GM18505 (cell line): ENCODE data around the gene MTA2.

Source experiments
- ATAC-seq: cut with Tn5 transposase; IDR thresholded peaks from one replicate; pipeline ENCODE4 v1.9.1; 2021; ENCODE audit not compliant: unreplicated experiment
- POLR2A ChIP-seq: IDR thresholded peaks from 4 replicates; pipeline ENCODE4 v1.6.1; 2011; ENCODE audit warnings: borderline replicate concordance; ENCODE audit not compliant: insufficient read depth, insufficient read length; ENCODE audit errors: extremely low read depth

MTA2 gene

DNA sequence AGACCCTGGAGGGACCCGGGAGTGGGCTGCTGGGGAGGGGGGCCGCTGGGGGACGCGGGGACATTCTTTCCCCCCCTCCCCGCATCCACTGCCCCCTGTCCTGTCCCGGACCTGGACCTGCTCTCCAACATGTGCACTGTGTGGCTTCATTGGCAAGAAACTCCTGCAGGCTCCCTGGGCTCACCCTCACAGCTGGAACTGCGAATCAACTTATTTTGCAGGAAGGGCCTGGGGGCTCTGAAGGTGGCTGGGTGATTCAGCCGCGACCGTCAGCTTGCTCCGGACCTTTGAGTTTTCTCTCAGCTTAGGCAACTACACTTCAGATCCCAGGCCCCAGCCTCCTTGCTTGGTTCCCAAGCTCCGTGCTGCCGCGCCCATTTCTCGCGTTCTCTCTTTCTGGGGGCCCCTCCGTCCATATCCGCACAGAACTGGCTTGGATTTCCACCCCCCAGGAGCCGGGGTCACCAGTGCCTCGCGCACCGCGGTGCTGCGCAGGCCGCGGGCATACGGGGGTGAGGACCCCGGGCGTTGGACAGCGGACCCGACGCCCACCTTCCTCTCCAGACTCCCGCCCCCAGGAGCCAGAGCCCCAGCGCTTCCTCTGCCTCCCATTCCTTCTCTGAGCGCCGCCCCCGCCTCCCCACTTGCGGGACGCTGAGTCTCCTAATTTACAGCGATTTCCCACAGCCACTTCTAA is 54.6 kb downstream of the MTA2 start:
- no peak for ATAC-seq
- no peak for TF ChIP-seq POLR2A

DNA sequence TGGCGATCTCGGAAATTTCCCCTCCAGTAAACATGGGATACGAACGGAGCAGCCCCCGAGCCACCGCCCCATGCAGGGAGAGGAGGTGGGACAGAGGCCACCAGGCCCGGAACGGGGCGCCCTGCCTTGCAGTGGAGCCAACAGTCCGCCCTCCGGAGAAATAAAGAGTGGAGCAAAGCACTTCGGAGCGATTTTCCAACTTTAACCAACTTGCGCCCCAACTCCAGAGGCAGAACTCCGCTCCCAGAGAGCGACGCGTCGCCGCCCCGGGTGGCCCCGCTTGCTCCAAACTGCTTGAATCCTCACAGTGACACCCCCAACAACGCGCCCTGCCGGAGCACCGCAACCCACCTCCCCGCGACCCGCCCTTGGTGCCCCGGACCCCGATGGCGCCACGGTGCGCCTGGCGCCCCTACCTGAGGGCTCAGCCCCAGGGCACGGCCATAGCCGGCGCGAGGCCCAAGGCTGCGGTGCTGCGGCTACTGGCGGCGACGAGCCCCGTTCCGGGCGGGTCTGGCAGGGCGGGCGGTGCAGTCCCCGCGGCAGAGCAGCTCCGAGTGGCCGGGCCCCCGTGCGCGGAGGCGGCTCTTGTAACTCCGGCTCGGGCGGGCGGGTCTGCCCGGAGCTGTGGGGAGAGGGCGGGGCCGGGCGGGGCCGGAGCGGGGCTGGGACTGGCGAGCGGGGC is 55.3 kb downstream of the MTA2 start, which contains the start of gene AHNAK:
Gene AHNAK, minus strand, starts transcription at position 563 of the 685 bp plus-strand sequence. CDS start 10,708 bp downstream, outside the sequence.
- peak; percentile 31 for ATAC-seq
- peak; percentile 66 for TF ChIP-seq POLR2A

DNA sequence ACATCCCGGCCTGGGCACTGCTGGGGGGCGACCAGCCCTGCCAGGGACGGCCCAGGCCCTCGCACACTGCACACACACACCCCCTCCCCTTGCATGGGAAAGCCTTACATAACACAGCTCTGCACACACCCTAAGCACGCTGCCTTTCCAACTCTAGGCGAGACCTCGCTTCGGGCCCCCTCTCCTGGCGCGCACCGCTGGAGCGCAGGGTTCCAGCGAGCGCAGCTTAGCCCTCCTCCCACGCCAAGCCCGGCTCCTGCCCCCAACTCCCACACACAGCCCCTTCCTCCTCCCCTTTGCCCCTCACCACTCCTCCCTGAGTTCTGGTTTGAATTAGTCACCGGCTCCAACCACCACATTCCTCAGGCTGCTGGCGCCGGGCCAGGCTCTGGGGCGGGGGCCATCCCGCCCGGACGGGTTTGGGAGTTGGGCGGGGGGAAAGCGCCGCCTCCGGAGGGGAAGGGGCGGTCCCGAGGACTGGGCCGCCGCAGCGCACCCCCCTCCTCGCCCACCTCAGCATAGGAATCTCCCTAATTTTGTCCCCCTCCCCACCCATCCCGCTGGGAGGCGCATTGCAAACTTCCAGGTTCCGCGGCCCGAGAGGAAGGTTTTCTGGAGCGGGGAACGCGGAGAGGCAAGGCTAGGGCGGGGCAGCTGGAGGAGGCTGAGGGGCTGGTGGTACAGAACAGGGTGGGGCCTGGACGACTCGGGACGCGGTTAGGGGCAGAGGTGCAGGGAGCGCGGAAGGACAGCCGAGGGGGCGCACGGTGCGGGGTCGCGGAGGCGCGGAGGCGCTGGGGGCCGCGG is 56.0 kb downstream of the MTA2 start:
- no peak for TF ChIP-seq POLR2A
- no peak for ATAC-seq

DNA sequence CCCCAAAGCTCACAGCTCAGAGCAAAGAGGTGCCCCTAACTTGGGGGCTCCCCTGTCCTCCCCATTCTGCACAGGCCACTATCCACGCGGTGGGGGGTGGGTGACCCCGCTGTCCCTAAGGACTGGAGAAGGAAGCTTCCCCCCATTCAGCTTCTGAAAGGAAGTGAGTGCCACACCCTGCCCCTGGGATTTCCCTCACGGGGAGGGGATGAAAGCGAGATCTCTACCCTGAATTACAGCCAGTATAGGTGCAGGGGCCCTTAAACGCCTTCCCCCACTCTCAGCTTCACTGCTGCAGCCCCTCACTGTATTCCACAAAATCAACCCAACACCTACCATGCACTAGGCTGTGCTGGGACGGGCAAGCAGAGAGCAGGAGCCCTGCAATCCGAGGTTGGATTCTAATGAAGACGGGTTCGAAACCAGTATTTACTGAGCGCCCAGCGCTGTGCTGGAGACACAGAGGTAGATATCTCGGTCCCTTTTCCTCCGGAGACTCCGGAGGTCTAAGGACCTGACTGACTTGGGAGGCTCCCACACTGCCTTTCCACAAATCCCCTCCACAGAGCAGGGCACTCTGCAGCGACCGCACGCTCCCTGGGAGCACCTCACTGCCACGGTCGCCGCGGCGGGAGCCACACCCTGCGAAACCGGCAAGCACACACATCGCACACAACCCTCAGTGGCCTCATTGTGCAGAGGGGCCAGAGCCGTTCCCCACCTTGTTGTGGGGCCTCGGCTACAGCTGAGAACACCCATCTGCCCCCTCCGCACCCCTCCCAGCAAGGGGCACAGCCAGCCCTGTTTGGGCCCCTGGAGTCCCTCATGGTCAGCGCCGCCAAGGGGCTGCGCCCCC is 56.9 kb downstream of the MTA2 start:
- no peak for ATAC-seq
- peak; percentile 16 for TF ChIP-seq POLR2A

DNA sequence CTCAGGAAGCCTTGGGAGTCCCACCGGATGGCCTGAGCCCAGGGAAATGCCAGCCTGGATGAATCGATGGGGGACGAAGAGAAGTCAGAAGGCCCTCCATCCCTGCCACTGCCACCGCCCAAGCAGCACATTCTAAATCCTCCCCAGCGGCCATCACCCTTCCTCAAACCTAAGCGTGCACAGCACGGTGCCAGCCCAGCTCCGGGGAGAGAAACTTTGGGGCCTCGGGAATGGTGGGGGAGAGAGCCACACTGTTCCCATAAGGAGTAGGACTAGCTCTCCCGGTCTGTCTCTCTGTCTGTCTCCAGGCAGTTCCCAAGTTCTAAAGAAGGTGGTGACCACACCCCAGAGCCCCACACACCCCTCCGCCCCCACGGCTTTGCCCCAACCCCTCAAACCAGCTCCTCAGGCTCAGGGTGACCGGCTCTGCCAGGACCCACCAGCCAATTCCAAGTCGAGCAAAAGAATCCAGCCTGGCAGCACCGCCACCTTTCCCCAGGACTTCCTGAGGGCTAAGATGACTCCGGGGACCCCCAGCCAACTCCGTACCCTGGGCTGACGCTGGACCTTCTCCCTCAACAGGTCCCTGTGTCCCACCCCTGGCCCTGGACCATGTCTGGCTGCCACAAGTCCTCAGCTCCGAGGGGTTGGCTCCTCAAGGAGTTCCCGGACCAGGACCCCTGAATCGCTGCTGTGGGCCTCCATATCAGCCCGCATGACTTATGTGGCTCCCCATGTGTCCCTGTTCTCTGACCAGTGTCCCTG is 57.8 kb downstream of the MTA2 start:
- TF ChIP-seq POLR2A = no peak
- ATAC-seq = no peak
